Measurements from ENCODE around the gene PDLIM1. TPM values are rescaled to one million over a fixed set of nuclear protein-coding genes. Genes with fewer than 3 reads are reported as not detected.

PDLIM1 gene
- total RNA-seq, 1 experiment from 2014 or later: not detected

DNA sequence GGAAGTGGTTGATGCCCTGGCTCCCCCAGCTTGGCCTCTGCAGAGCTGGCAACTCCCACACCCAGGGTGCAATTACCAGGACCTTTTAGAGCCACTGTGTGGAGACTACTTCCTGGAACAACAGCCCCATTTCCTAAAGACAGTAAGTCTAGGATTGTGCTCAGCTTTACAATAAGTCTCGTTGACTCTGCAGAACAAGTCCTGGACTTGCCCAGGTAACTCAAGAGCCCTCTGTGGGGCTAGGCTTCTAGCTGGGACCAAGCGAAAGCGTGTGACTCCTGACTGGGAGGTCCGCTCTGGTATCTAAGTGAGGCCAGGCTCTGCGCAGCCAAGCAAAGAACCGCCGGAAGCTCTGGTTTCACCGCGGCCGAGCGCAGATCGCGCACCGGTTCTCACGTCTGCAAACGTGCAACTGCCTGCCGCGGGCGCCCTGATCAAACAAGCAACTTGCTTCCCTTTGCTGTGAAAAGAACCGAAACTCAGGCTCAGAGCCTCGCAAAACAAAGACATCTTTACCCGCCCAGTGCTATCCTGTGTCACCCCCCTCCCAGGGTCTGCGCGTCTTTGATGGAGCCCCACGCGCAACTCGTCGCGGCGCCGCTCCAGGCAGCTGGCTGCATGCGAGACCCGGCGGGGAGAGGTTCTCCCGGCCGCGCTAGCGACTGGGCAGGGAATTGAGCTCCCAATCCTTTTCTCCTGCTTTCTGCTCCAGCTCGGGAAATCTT lies 4.4 kb upstream of the PDLIM1 start:
- no peak for DNase-seq (ENCODE audit: low spot score)
- in situ Hi-C loops (cut with HindIII; ENCODE audit: low sequenced_read_pairs): no loop called here

DNA sequence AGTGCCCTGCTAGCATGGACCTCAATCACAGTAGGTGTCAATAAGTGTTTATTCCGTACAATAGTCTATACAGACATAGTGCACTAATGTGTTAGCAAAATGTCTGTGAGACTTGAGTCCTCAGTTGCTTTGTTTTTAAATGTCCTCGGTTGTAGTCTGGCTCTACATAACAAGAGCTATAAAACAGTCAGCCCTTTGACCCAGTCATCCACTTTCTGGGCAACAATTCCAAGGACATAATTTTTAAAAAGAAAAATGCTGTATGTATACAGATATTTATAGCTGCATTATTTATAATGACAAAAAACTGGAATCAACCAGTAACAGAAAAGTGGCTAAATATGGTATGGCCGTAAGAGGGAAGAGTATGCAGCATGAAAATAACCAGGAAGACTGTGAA lies 2.8 kb upstream of the PDLIM1 start:
- in situ Hi-C loops (cut with HindIII; ENCODE audit: low sequenced_read_pairs): no loop called here
- no peak for DNase-seq (ENCODE audit: low spot score)

GRCh38 chr10:95291365-95292039 lies 699 bp upstream of the PDLIM1 start:
- in situ Hi-C loops (cut with HindIII; ENCODE audit: low sequenced_read_pairs): no loop called here
- no peak for DNase-seq (ENCODE audit: low spot score)

DNA sequence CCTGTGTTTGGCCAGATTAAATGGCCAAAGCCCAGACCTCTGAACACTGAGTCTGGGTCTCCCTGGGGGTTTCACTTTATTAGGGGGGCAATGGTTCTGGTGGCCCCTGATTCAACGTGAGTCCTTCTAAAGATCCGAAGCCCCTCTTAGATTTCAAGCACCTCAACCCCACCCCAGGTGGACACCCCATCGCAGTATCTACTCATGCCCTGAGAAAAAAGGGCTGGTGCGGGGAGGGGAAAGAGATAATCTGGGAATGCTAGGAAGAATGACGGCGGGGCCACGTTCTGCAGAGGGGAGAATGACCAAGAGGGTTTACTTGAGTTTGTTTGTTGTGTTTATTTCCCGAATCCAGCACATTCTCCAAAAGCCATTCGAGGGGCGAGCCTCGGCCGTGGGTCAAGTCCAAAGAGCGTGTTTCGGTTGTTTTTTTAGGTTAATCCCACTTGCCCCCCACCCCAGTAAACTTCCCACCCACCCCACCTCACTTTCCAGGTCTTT lies 832 bp downstream of the PDLIM1 start:
- DNase-seq (ENCODE audit: low spot score): no peak
- in situ Hi-C loops (cut with HindIII; ENCODE audit: low sequenced_read_pairs): no loop called here

DNA sequence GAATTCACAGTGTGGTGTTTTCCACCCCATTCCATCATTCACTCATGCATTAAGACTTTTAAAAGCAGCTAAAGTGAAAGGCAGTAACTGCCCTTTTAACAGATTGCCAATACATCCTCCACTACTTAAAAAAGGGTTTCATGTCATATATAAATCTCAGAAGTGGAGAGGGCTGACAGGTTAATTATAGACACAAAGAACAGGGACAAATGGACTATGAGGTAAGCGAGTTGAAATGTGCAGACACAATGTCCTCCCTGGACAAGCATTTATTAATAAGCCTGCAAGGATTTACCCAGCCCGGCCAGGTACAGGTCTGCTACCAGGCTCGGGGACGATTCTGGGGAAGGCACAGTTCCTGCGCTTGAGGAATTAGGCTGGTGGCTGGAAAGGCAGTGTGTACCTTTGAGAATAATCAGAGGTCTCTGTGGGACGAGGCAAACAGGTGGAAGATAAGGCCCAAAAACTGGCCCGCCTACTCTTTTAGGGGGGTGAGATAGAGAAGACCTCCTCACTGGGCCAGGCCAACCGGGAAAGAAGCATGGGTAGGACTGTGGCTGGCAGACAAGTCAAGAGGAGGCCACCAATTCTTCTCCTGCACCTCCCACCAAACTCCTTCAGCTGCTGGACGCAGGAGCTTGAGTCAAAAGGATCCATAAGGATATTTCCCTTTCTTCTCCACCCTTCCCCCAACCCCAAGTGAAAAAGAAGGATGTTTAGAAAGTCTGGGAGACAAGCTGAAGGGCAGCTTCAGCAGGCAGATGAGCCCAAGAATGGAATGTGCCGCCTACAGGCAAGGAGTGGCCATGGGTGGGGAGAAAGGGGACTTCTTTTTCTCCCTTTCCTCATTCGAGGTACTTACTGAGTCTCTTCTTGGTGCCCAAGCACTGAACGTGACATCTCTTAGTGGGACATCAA lies 1.5 kb downstream of the PDLIM1 start:
- in situ Hi-C loops (cut with HindIII; ENCODE audit: low sequenced_read_pairs): no loop called here
- no peak for DNase-seq (ENCODE audit: low spot score)

DNA sequence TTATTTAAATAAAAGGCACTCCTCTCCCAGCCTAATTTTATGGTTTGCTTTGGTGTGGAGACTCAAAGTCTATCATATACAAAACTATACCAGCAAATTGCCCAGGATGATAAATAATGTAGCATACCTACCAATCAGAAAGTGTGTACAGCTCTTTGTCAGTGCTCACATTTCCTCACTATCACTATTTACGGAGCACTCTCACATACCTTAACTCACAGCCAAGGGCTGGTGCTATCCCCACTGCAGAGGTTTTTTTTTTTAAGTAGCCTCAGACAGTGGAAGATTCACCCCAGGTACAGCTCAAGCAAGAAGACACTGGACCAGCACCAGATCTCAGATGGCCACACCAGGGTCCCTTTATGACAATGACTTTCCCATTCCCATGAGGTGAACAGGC lies 2.5 kb downstream of the PDLIM1 start:
- in situ Hi-C loops (cut with HindIII; ENCODE audit: low sequenced_read_pairs): no loop called here
- no peak for DNase-seq (ENCODE audit: low spot score)

DNA sequence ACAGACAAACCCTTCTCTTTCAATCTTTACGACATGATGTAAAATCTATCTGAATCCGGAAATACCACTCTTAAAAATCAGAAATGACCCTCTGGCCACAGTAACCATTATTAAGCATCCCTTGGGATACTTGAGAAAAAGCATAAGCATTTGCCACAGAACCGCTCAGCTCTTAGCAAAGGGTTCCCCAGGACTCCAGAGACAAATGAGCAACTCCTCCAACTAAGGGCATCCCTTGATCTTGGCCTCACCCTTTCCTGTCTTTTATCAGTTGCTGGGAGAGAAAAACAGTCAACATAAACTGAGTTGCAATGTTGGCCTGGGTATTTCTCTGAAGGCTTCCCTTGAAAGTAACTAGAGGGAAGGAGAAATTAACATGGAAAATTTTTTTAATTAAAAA lies 3.5 kb downstream of the PDLIM1 start:
- in situ Hi-C loops (cut with HindIII; ENCODE audit: low sequenced_read_pairs): no loop called here
- DNase-seq (ENCODE audit: low spot score): no peak

DNA sequence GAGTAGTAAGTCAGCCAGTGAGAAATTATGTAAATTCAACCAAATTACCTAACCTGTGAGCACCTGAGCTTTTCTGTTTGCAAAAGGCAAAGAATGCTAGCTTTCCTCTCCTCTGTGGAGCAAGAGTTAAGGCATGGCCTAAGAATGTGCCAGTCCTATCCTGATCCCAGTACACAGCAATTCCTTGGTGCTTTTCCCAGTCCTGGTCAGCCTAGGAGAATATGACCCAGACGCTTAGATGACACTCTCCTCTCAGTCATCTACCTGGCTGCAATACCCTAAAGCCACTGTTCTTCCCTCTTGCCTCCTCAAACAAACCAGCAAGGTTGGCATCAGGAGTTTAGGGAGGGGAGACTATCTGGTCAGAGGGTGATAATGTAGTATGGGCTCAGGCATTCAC lies 4.1 kb downstream of the PDLIM1 start:
- in situ Hi-C loops (cut with HindIII; ENCODE audit: low sequenced_read_pairs): no loop called here
- no peak for DNase-seq (ENCODE audit: low spot score)

DNA sequence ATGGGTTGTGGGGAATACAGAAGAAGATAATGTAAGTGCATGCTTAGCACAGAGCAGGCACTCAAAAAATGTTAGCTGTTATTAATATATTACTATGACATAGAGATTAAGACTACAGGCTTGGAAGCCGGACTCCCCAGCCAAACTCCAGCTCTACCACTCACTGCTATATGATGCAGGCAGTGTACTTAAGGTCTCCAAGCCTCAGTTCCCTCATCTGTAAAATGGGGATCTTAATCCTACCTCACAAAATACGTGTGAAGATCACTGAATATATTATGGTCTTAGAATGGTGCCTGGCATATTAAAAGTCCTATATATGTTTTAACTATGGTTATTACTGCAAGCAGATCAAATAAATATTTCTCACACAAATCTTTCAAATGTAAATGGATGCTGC lies 5.2 kb downstream of the PDLIM1 start:
- DNase-seq (ENCODE audit: low spot score): no peak
- in situ Hi-C loops (cut with HindIII; ENCODE audit: low sequenced_read_pairs): no loop called here

DNA sequence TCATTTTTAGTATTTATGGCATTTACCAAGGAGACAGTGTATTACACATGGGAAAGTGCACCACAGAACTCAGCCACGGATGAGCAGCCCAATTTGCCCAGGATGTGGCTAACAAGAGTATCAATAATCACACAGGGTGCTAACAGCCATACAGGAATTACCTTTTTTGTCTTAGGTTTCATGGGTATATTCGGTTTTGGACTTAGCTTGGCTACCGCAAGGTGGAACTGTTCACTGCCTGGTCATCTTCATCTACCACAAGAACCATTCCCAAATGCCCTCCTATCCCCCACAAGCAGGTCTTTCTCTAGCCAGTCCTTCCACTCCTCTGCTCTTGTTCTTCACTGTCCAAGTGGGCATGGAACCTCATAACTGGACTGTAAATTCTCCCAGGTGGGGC lies 6.0 kb downstream of the PDLIM1 start:
- in situ Hi-C loops (cut with HindIII; ENCODE audit: low sequenced_read_pairs): no loop called here
- no peak for DNase-seq (ENCODE audit: low spot score)

DNA sequence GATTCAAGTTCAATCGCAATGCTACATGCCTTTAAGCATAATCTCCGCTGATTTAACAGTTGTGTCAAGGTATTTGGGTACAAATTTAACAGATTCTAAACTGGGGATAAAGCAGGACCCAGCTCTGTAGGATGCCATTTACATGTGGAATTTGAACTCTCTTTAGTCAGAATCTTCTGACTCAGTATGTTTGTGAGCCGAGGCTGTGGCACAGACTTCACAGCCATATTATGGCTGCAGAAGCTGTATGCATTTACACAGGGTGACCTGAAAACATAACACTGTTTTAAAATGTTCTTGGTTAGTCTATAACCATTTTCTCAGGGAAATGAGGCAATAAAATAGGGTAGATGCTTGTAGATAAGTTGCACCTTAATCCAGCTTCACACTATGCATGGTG lies 8.7 kb downstream of the PDLIM1 start:
- in situ Hi-C loops (cut with HindIII; ENCODE audit: low sequenced_read_pairs): no loop called here
- no peak for DNase-seq (ENCODE audit: low spot score)

DNA sequence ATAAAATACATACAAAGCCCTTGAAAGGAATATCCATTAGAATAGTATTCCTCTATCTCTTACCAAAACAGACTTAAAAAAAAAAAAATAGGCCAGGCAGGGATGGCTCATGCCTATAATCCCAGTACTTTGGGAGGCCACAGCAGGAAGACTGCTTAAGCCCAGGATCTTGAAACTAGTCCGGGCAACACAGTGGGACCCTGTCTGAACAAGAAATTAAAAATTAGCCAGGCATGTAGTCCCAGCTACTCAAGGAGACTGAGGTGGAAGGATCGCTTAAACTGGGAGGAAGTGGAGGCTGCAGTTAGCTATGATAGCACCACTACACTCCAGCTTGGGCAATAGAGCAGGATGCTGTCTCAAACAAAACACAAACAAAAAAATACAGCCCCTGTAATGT lies 9.6 kb downstream of the PDLIM1 start:
- in situ Hi-C loops (cut with HindIII; ENCODE audit: low sequenced_read_pairs): no loop called here
- no peak for DNase-seq (ENCODE audit: low spot score)

GRCh38 chr10:95280637-95281036 lies 10.2 kb downstream of the PDLIM1 start:
- DNase-seq (ENCODE audit: low spot score): no peak

DNA sequence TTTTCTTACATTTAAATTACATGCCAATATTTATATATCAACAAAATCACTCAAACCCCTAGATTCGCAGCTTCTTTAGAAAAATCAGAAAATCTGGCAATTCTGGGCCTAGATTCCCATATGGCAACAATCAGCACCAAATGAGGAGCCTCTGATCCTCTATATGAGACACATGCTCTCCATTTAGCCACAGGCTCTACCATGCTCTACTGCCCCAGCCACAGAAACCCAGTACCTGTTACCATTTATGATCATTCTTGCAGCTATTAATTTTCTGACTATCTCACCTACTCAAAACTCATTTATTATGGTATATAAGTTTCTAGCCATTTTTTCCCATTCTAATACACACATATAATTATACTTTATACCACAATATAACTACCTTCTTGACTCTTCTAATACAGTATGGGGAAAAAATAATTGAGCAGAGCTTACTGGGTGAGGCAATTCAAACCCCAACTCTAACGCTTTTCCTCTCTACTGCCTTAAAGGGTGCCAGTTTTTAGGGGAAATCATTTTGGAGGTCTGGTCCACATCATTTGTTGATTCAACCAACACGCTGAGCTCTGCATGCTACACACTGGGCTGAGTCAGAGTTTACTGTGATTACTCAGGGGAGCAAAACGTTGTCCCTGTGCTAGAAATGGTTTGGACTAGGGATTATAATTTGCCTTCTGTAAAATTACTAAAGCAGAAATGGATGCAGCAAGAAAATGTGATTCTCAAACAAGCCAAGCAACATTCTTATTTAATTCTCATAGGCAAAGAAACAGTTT lies 11.6 kb downstream of the PDLIM1 start:
- in situ Hi-C loops (cut with HindIII; ENCODE audit: low sequenced_read_pairs): no loop called here

More at GRCh38 chr10:95280637-95281036, 10.2 kb downstream of the PDLIM1 start:
- in situ Hi-C loops (cut with HindIII; ENCODE audit: low sequenced_read_pairs): no loop called here

GRCh38 chr10:95278061-95278988 lies 12.5 kb downstream of the PDLIM1 start:
- DNase-seq (ENCODE audit: low spot score): no peak
- in situ Hi-C loops (cut with HindIII; ENCODE audit: low sequenced_read_pairs): no loop called here

More for the DNA sequence above, 11.6 kb downstream of the PDLIM1 start:
- DNase-seq (ENCODE audit: low spot score): no peak

DNA sequence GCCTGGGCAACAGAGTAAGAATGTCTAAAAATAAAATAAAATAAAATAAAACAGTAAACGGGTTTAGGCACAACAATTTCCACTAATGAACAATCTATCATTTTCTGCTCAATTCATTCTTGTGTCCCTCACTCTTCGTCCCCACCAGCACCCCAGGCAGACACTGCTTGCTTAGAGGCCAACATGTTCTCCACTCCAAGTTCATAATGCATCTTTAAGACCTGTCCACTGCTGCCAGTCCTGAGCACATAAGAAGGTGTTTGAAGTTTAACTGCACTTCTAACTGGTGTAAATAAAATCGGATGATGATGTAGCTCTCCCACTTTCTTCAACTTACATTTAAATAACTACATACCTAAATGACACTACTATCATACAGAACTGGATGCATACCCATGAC lies 13.2 kb downstream of the PDLIM1 start:
- DNase-seq (ENCODE audit: low spot score): no peak
- in situ Hi-C loops (cut with HindIII; ENCODE audit: low sequenced_read_pairs): no loop called here

GRCh38 chr10:95277201-95277570 lies 13.6 kb downstream of the PDLIM1 start:
- DNase-seq (ENCODE audit: low spot score): no peak
- in situ Hi-C loops (cut with HindIII; ENCODE audit: low sequenced_read_pairs): no loop called here

Measured in G401 (cell line).